Activated CD8-positive, alpha-beta memory T cell treated with anti-CD3 and anti-CD28 coated beads, Interleukin-2, amount 50 U/mL, for 24 hours (primary cell): Measurements from ENCODE around the gene WSB2.
"Not testable (repeated sequence)": the region's sequence is repeated elsewhere in the genome, so short reads cannot be mapped to it uniquely, and the experiment has no call there.

Experiments
- DNase-seq: peaks from one replicate; pipeline ENCODE4 v3.0.0-alpha.2; 2020; ENCODE audit errors: extremely low read depth

Gene WSB2

DNA sequence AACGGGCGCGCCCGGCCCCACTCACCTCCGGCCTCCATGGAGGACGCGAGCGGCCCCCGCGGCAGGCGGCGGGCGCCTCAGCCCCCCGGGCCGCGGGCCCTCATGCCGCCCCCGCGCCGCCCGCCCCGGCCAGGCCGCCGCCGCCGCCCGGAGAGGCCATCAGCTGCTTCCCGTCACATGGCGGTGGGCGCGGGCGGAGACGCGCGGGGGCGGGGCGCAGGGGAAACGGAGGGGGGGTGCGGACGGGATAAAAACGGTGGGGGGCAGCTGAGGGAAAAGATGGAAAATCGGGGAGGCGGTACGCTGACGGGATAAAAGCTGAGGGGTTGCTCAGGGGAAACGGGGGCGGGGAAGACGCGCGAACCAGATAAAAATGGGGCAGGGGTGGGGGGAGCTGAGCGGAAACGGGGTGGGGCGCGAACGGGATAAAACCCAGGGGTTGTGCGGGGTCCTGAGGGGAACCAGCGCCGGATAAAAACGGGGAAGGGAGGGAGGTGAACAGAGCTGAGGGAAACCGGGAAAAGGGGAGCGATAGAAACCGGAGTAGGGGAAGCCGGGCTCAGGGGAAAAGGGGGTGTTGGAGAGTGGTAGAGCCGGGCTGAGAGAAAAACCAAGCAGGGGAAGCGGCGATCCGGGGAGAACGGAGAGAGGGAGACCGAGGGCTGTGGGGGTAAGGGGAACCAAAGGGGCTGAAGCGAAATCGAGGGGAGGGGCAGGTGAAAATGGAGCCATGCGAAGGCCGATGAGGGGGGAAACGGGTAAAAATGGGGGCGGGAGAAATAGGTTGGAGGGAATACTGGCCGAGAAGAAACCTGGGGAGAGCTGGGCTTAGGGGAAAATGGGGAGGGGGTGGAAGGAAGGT, at the start of gene WSB2:
Gene WSB2, minus strand, starts transcription at position 169 of the 862 bp plus-strand sequence. Its CDS starts 131 bp downstream, at position 38.
- DNase-seq, result no peak

DNA sequence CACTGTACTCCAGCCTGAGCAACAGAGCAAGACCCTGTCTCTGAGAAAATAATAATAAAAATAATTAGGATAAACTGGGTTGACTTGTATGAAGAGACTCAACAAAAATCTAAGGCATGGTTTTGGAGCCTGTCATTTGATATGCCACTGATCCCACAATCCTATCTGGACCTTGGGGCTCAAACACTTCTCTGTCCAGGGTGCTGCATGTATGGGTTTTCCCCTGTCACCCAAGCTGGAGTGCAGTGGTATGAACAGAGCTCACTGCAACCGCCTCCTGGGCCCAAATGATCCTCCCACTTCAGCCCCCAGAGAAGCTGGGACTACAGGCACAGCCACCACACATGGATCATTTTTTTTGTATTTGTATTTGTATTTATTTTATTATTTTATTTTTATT, 48.1 kb upstream of the WSB2 start:
- DNase-seq, result no peak

DNA sequence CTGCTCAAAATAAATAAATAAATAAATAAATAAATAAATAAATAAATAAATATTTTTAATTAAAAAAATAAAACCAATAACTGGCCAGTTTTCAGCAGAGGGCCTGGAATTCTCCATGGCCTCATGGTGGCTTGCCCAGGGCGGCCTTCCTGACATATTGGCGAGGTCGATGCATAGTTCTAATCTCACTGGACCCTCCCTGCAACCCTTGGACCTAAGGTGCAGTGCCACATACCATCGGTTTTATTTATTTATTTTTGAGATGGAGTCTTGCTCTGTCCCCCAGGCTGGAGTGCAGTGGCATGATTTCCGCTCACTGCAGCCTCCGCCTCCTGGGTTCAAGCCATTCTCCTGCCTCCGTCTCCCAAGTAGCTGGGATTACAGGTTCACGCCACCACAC, 46.7 kb upstream of the WSB2 start:
- DNase-seq, result no peak

DNA sequence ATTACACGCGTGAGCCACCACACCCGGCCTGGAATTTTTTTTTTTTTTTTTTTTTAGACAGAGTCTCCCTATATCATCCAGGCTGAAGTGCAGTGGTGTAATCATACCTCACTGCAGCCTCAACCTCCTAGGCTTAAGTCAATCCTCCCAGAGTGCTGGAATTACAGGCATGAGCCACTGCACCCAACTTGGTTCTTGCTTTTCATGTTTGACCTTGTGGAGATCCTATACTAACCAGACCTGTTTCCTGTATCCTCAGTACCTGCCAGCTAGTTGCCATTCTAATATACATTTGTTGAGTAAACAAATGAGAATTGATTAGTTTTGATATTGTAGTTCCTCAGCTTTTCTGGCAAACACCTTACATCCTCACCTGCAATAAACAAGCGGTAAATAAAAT, 46.0 kb upstream of the WSB2 start:
- DNase-seq, result no peak

DNA sequence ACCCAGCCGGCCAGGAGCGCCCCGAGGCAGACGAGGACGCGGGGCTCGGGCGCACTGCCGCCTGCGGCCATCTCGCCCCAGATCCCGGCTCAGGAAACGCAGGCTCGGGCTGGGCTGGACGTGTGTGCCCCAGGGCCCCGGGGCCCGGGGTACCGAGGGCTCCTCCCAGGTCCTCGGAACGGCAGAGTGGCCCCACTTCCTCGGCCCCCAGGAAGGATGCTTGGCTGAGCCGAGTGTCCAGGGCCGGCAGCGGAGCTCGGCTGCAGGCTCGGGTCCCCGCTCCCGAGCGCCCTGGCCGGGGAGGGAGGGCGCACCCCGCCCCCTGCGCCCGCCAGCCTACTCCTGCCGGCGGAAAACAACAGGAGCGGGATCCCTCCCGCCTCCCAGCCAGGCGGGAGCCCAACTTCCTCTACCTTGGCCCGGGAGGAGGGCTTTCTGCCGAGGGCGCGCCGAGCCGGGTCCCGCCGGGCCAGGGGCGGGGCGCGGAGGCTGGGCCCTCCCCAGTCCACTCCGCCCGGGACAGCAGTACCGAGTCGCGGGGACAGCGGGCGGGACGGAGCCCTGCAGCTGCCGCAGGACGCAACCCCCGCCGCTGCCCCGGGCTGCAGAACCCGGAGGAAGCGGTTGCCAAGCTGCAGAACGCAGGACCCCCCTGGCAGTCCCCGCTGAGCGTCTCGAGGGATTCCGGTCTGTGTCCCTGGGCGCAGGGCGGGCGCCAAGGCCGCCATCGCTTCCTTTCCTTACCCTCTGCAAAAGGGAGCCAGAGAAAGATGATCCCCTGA, 42.8 kb upstream of the WSB2 start, which contains the start of gene VSIG10:
Gene VSIG10, minus strand, starts transcription at position 411 of the 782 bp plus-strand sequence. Its CDS starts 340 bp downstream, at position 71.
- no peak for DNase-seq

DNA sequence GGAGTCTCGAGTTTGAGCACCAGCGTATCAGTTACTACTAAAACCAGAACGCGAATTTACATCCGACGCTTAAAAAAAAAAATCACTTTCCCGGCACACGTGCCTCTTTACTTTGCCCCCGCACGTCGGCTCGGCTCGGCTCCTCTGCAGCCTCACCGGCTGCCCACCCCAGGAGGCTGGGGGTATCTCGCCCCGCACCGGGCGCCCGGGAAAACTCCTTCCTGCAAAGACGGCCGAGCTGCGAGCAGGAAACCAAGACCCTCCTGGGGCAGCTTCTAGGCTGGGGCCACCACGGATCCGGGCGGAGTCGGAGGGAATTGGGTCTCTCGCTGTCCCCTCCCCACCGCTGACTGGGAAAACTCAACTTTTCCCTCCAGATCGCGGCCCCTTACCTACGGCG, 42.2 kb upstream of the WSB2 start:
- no peak for DNase-seq

DNA sequence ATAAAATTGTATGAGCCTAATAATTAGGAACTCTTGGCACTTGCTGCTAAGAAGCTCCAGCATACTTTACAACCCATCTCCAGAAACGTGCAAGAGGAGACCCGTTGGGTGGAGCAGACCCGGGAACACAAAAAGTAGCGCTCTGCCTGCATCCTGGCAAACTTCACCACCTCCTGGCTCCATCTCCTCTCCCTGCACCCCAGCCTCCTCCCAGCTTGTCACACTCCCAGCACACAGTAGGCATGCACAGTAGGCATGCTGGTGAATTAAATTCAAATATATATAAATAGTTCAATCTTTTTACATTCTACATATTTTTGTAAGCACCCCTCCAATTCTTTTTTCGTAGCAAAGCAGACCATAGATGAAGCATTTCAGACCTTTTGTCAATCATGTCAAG, 41.6 kb upstream of the WSB2 start:
- DNase-seq, result no peak

DNA sequence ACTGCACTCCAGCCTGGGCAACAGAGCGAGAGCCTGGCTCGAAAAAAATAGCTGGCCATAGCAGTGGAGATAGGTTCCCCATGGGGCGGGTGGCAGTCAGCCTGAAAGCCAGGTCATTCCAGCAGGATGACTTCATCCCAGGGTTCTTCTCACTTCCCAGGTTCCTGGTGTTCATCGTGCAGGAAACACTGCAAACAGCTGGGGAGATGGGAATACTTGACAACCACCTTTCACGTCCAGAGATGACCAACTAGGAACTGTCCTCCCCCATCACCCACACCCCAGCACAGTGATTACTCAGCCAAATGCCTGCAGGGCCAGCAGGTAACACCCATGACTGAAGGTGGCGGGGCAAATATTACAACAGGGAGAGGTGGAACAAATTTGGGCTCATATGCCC, 41.1 kb upstream of the WSB2 start:
- DNase-seq, result no peak

DNA sequence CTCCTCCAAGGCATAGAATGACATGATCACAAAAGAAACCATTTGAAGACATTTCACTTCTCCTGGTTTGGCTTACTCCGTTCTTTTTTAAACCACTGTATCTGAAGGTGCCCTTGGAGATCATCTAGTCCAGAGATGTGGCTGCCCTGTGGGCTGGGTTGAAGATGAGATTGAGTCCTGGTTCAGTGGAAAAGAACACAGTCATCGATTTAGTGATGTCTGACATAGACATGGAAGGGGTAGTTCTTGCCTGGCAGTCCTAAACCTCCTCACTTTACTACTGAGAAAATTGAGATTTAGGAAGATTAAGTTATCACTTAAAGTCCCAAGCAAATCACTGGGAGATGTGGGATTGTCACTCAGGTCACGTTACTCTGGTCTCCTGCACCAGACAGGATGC, 40.1 kb upstream of the WSB2 start:
- DNase-seq, result no peak

DNA sequence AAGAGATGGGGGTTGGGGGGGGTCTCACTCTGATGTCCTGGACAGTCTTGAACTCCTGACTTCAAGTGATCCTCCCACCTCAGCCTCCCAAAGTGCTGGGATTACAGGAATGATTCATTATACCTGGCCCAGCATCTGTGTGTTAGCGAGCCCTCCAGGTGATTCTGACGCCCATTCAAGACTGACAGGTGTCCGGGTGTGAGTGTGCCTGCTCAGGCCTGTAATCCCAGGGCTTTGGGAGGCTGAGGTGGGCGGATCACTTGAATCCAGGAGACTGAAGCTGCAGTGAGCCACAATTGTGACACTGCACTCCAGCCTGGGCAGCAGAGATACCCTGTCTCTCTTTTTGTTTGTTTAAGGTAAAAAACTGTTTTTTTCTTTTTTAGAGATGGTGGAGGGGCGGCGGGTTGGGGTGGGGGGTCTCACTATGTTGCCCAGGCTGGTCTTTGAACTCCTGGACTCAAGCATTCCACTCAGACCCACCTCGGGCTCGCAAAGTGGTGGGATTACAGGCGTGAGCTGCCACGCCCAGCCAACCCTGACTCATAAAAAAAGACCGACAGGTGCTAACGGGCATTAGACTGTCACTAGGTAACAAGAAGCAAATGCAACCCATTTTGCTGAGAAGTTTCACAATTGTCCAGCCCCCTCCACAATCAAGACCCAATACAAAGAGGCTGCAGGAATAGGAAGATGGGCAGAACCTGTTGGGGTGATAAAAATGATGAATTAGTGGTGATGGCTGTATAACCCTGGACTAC, 38.1 kb upstream of the WSB2 start:
- no peak for DNase-seq

DNA sequence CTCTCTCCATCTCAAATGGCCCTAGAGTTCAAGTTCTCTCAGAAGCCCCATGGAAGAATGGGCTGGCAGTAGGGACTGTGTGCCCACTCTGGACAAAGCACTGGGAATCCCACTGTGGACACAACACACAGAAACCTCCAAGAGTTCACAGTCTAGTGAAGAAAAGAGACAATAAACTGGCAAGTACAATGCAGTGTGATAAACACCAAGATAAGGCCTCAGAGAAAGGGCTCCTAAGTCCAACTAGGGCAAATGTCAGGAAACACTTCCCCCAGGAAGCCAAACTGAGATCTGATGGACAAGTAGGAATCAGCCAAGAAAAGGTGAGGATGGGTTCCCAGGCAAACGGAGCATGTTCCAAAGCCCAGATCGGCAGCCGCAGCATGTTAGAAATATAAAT, 37.4 kb upstream of the WSB2 start:
- DNase-seq, result no peak

DNA sequence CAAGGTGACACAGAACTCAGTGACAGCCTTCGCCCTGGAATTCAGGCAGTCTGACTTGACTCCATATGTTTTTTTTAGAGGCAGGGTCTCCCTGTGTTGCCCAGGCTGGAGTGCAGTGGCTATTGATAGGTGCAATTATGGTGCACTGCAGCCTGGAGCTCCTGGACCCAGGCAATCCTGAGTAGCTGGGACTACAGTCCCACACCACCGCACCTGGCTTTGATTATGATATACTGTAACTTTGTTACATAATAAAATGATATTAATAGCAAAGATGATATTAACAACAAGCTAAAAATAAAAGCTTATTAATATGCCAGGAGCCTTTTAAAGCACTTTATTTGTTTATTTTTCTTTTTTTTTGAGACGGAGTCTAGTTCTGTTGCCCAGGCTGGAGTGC, 33.1 kb upstream of the WSB2 start:
- no peak for DNase-seq

DNA sequence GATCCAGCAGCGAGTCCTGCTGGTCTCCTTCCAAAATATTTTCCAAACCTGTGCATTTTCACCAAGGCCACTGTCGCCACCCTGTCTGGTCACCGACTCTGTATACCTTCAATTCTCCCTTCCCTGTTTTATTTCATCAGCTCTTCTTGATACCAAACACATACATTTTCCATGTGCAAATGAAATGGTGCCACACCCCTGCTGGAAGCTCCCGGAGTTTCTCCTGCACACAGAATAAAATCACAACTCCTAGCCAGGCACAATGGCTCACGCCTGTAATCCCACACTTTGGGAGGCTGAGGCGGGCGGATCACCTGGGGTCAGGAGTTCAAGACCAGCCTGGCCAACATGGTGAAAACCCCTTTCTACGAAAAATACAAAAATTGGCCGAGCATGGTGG, 28.8 kb upstream of the WSB2 start:
- no peak for DNase-seq

DNA sequence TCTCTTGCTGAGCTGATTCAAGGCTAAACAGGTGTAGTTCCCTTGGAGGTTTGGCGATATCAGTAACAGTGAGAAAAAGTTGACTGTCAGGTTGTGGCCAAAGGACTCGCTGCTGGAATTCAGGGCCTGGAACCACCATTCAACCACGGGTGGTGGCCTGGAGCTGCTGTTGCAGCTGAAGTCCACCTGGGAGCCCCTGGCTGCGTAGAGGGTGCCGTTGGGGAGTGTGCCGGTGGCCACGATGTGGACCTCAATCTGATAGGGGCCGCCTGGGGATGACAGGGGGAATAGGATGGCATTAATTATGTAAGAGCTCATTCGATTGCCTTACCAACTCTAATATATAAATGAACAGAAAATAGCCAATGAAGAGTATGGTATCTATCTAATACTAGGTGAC, 21.2 kb upstream of the WSB2 start:
- DNase-seq, result no peak

DNA sequence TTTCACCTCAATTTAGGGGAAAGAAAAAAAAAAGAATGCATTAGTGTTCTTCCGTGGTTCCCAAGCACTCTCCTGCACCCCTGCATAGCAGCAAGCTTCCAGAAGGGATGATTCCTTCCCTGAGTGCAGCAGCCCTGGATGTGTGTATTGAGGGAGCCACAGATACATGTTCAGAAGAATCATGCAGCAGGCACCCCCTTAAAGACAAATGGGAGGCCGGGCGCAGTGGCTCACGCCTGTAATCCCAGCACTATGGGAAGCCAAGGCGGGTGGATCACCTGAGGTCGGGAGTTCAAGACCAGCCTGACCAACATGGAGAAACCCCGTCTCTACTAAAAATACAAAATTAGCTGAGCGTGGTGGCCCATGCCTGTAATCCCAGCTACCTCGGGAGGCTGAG, 20.5 kb upstream of the WSB2 start:
- DNase-seq, result not testable (repeated sequence)

DNA sequence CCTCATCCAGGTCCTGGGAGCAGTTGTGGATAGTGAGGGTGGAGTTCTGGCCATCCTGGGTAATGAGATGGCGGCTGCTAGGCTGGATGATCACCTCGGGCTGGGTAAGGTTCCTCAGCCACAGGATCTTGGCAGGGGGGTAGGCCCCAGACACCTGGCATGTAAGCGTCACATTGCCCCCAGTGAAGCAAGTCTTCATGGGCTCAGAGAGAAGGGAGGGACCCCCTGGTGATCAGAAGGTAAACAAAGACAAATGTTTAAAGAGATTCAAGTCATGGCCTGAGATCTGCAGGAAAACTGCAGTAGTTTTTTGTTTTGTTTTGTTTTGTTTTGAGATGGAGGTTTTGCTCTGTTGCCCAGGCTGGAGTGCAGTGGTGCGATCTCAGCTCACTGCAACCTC, 12.8 kb upstream of the WSB2 start:
- no peak for DNase-seq

DNA sequence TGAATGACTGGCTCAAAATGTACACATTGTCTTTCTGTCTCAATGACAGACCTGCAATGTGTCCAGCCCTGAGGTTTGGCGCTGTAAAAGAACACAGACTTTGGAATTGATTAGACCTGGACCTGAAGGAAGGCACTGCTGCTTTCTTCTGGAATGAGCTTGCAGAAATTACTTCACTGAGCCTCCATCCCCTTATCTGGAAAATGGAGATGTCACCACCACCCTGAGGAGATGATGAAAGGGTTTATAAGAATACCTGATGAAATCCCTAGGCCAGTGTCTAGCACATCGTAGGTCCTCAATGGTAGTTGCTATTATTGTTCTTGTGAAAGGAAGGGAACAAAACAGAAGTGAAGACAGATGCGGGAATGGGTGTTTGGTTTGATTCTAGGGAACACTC, 9.7 kb upstream of the WSB2 start:
- DNase-seq, result no peak

DNA sequence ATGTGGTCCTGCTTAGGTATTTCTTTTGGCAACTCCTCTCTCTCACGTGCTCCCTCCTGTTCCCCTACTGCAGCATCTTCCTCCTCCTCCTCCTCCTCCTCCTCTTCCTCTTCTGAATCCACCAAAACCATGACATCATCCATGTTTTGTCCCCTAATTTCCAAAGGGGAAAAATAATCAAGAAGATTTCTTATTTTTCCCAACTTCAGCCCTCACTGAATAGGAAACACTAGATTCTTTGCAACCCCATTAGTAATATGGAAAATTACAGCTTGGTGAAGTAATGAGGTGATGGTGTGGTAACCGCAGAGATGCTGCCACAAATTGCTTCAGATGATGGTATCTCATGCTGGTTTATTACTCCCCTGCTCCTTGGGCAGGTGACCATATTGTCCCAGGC, 7.5 kb upstream of the WSB2 start:
- no peak for DNase-seq

DNA sequence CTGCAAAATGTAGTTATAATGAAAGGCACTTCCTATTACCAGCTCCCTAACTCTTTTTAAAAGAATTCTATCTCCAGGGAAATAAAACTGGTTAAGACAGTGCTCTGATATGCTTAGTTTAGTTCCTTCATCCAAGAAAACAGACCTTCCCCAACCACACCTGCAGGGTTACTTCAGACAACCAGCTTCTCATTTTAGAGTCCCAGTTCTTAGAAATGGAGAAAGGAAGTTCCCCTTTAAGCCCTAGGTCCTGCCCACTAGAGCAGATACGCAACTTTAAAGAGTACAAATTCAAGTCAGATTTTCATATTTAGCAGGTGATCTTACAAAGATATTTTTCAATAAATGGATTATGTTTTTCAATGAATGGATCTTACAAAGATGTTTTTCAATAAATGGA, 4.4 kb upstream of the WSB2 start:
- no peak for DNase-seq

DNA sequence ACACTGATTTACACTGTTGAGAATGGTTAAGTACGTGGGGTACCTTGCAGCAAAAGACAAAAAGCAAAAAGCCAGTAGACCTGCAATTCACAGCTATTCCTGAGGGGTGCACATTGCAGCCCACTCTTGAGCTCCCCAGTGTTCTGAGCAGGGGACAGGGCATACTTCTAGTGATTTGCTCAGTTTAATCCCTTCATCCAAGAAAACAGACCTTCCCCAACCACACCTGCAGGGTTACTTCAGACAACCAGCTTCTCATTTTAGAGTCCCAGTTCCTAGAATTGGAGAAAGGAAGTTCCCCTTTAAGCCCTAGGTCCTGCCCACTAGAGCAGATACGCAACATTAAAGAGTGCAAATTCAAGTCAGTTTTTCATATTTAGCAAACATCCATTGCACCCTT, 3.6 kb upstream of the WSB2 start:
- DNase-seq, result no peak

DNA sequence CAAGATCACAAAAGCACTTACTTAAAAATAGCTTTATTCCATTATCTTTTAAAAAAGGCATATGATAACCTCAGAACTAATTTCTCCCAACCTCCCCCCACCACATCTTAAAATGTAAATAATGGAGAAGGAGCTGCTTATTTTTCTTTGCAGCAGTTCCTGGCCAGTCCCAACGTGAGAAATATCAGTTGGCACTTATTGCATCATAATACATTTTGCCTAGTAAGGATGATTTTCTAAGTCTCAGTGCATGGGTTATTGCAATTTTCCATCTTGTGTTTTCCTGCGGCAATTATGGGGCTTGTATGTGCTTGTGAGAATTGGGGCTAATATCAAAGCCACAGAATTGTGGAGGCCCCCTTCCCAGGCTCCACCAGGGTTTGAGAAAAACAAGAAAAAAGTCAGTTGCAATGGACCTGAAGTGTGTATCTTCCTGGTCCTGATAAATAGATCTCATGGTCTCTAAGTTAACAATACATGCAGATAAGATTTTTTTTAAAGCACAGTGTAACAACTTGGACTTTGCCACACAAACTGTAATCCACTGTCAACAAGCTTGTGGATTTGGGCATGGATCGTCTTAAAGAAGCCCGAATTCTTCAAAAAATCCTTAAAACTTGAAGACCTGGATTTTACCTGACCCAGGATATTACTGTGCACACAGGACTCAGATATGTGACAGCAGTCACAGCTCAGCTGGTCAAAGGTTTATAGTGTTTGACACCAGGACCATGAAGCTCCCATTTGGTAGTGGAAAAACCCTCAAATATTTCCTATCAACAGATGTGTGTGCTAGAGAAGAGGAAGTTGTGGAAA, 2.8 kb upstream of the WSB2 start:
- no peak for DNase-seq
